Measurements from ENCODE around the gene DPF3.

DPF3 gene

GRCh38 chr14:72889366-72889765 lies 4.5 kb downstream of the DPF3 start:
- Histone ChIP-seq H3K27me3 (ENCODE audit: control insufficient read depth, insufficient read depth, low read length) (peaks cover 53% of the 10 kb centered on the region), H3K9ac (ENCODE audit: low read length) (no peak overlapping the region), H3K4me3 (ENCODE audit: low read depth, low read length) (no peak overlapping the region), H3K27ac (ENCODE audit: low read depth, low read length) (no peak overlapping the region), H3K9me3 (ENCODE audit: control insufficient read depth, insufficient read depth, low read depth, low read length) (peaks cover 5% of the 10 kb centered on the region; the same call in 1 of the 2 replicates), H3K4me1 (ENCODE audit: control insufficient read depth, insufficient read depth, low read length) (peaks cover 42% of the 10 kb centered on the region), H3K36me3 (ENCODE audit: control insufficient read depth, insufficient read depth, low read length) (no peaks in the 10 kb centered on the region)

GRCh38 chr14:72888636-72889201 lies 5.2 kb downstream of the DPF3 start:
- Histone ChIP-seq H3K4me1 (ENCODE audit: control insufficient read depth, insufficient read depth, low read length) (peaks cover 48% of the 10 kb centered on the region), H3K27ac (ENCODE audit: low read depth, low read length) (no peak overlapping the region), H3K27me3 (ENCODE audit: control insufficient read depth, insufficient read depth, low read length) (peaks cover 49% of the 10 kb centered on the region), H3K9me3 (ENCODE audit: control insufficient read depth, insufficient read depth, low read depth, low read length) (peaks cover 5% of the 10 kb centered on the region; the same call in 1 of the 2 replicates), H3K4me3 (ENCODE audit: low read depth, low read length) (no peak overlapping the region), H3K36me3 (ENCODE audit: control insufficient read depth, insufficient read depth, low read length) (no peaks in the 10 kb centered on the region), H3K9ac (ENCODE audit: low read length) (no peak overlapping the region)

DNA sequence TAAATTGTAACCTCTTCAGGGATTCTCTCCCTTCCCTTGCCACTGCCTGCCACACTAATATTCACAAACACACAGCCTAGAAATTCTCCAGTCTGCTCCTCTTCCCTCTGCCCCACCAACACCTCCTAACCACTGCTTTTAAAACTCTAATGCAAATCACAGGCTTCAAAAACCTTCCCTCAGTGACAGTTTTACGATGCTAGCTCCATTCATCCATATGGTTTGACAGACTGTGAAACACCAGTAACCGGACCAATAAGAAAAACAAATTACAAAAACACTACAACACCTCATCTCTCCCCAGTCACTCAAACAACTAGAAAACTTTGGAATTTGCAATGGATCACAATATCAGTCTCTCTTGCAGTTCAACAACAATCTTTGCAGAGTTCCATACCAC lies 5.7 kb downstream of the DPF3 start:
- Histone ChIP-seq H3K36me3 (ENCODE audit: control insufficient read depth, insufficient read depth, low read length) (no peaks in the 10 kb centered on the region), H3K4me1 (ENCODE audit: control insufficient read depth, insufficient read depth, low read length) (peaks cover 49% of the 10 kb centered on the region), H3K4me3 (ENCODE audit: low read depth, low read length) (no peak overlapping the region), H3K27ac (ENCODE audit: low read depth, low read length) (no peak overlapping the region), H3K9me3 (ENCODE audit: control insufficient read depth, insufficient read depth, low read depth, low read length) (peaks cover 5% of the 10 kb centered on the region; the same call in 1 of the 2 replicates), H3K9ac (ENCODE audit: low read length) (no peak overlapping the region), H3K27me3 (ENCODE audit: control insufficient read depth, insufficient read depth, low read length) (peaks cover 45% of the 10 kb centered on the region)

DNA sequence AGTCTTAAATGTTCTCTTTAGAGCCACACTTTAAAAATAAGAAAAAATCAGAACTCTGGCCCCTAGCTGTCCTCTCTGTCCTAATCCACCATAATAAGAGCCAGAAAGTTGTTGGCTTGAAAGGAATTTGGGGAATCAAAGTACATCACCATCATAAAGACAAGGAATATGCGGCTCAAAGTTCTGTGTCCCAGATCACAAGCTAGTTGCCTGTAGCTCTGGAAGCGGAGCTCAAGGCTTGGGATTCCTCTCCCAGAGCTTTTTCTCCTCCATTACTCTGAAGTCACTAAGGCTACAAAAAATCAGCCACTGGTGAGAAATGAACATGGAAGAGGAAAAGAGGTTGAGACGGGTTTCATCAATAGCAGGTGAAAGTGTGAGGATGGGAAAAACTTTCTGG lies 6.4 kb downstream of the DPF3 start:
- Histone ChIP-seq H3K4me1 (ENCODE audit: control insufficient read depth, insufficient read depth, low read length) (peaks cover 53% of the 10 kb centered on the region), H3K27ac (ENCODE audit: low read depth, low read length) (no peak overlapping the region), H3K9me3 (ENCODE audit: control insufficient read depth, insufficient read depth, low read depth, low read length) (peaks cover 5% of the 10 kb centered on the region; the same call in 1 of the 2 replicates), H3K9ac (ENCODE audit: low read length) (no peak overlapping the region), H3K36me3 (ENCODE audit: control insufficient read depth, insufficient read depth, low read length) (no peaks in the 10 kb centered on the region), H3K27me3 (ENCODE audit: control insufficient read depth, insufficient read depth, low read length) (peaks cover 38% of the 10 kb centered on the region), H3K4me3 (ENCODE audit: low read depth, low read length) (no peak overlapping the region)

DNA sequence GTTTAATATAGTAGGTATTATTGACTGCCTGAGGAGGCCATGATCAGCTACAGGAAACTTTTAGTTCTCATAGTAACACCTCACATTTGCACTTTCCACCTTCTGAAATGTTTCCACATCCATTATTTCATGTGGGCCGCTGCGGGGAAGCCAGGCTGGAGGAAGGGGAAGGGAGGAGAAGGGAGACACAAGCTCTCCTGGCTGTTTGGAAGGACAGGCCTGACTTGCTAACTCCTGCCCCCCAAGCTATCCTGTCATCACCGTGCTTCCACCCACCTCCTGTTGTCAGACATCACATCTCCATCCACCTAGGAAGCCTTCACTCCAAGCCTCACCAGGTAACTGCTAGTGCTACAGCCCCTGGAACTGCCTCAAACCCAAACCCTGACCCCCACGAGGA lies 9.5 kb downstream of the DPF3 start:
- peaks cover 40% of the 10 kb centered on the region for H3K4me1 ChIP-seq (ENCODE audit: control insufficient read depth, insufficient read depth, low read length)
- no peak overlapping the region for H3K9ac ChIP-seq (ENCODE audit: low read length)
- peaks cover 8% of the 10 kb centered on the region for H3K27me3 ChIP-seq (ENCODE audit: control insufficient read depth, insufficient read depth, low read length)
- no peak overlapping the region for H3K4me3 ChIP-seq (ENCODE audit: low read depth, low read length)
- H3K36me3 ChIP-seq (ENCODE audit: control insufficient read depth, insufficient read depth, low read length) = no peaks in the 10 kb centered on the region
- no peak overlapping the region for H3K27ac ChIP-seq (ENCODE audit: low read depth, low read length)
- peaks cover 5% of the 10 kb centered on the region; the same call in 1 of the 2 replicates for H3K9me3 ChIP-seq (ENCODE audit: control insufficient read depth, insufficient read depth, low read depth, low read length)

- H3K9me3 ChIP-seq (ENCODE audit: control insufficient read depth, insufficient read depth, low read depth, low read length) = peaks cover 5% of the 10 kb centered on the region; the same call in 1 of the 2 replicates
Measured at GRCh38 chr14:72883961-72884360, 9.9 kb downstream of the DPF3 start.

GRCh38 chr14:72883109-72883508 lies 10.8 kb downstream of the DPF3 start:
- no peaks in the 10 kb centered on the region for H3K27me3 ChIP-seq (ENCODE audit: control insufficient read depth, insufficient read depth, low read length)
- no peaks in the 10 kb centered on the region for H3K36me3 ChIP-seq (ENCODE audit: control insufficient read depth, insufficient read depth, low read length)
- H3K4me1 ChIP-seq (ENCODE audit: control insufficient read depth, insufficient read depth, low read length) = peaks cover 27% of the 10 kb centered on the region
- H3K4me3 ChIP-seq (ENCODE audit: low read depth, low read length) = no peak overlapping the region
- H3K9ac ChIP-seq (ENCODE audit: low read length) = no peak overlapping the region
- H3K27ac ChIP-seq (ENCODE audit: low read depth, low read length) = no peak overlapping the region
- H3K9me3 ChIP-seq (ENCODE audit: control insufficient read depth, insufficient read depth, low read depth, low read length) = peaks cover 5% of the 10 kb centered on the region; the same call in 1 of the 2 replicates

More at GRCh38 chr14:72883961-72884360, 9.9 kb downstream of the DPF3 start:
- Histone ChIP-seq H3K27ac (ENCODE audit: low read depth, low read length) (no peak overlapping the region), H3K36me3 (ENCODE audit: control insufficient read depth, insufficient read depth, low read length) (no peaks in the 10 kb centered on the region), H3K9ac (ENCODE audit: low read length) (no peak overlapping the region), H3K27me3 (ENCODE audit: control insufficient read depth, insufficient read depth, low read length) (peaks cover 4% of the 10 kb centered on the region), H3K4me1 (ENCODE audit: control insufficient read depth, insufficient read depth, low read length) (peaks cover 36% of the 10 kb centered on the region), H3K4me3 (ENCODE audit: low read depth, low read length) (no peak overlapping the region)

DNA sequence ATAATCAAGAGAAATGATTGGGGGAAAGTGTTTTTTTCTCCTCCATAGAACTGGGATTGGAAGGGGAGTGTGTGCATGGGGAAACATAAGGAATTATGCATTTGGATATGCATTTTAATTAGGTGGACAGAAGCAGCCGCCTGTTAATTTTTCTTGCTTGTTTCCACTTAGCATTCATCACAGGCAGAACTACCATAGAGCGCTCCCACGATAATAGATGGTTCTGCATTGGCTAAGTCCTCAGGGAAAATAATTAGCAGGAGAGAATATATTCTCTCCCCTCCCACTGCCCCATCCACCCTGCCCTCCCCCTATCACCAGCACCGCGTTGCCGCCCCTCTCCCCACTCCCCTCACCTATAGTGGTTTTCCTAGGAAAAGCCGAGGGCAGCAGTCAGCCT lies 11.4 kb downstream of the DPF3 start:
- Histone ChIP-seq H3K9ac (ENCODE audit: low read length) (no peak overlapping the region), H3K9me3 (ENCODE audit: control insufficient read depth, insufficient read depth, low read depth, low read length) (peaks cover 5% of the 10 kb centered on the region; the same call in 1 of the 2 replicates), H3K4me3 (ENCODE audit: low read depth, low read length) (no peak overlapping the region), H3K4me1 (ENCODE audit: control insufficient read depth, insufficient read depth, low read length) (peaks cover 21% of the 10 kb centered on the region), H3K27ac (ENCODE audit: low read depth, low read length) (no peak overlapping the region), H3K27me3 (ENCODE audit: control insufficient read depth, insufficient read depth, low read length) (no peaks in the 10 kb centered on the region), H3K36me3 (ENCODE audit: control insufficient read depth, insufficient read depth, low read length) (no peaks in the 10 kb centered on the region)

GRCh38 chr14:72882047-72882446 lies 11.9 kb downstream of the DPF3 start:
- Histone ChIP-seq H3K36me3 (ENCODE audit: control insufficient read depth, insufficient read depth, low read length) (no peaks in the 10 kb centered on the region), H3K4me3 (ENCODE audit: low read depth, low read length) (no peak overlapping the region), H3K4me1 (ENCODE audit: control insufficient read depth, insufficient read depth, low read length) (peaks cover 22% of the 10 kb centered on the region)

GRCh38 chr14:72881543-72881942 lies 12.4 kb downstream of the DPF3 start:
- H3K4me1 ChIP-seq (ENCODE audit: control insufficient read depth, insufficient read depth, low read length) = peaks cover 25% of the 10 kb centered on the region
- H3K4me3 ChIP-seq (ENCODE audit: low read depth, low read length) = no peak overlapping the region
- H3K36me3 ChIP-seq (ENCODE audit: control insufficient read depth, insufficient read depth, low read length) = no peaks in the 10 kb centered on the region
- H3K27ac ChIP-seq (ENCODE audit: low read depth, low read length) = no peak overlapping the region
- H3K9ac ChIP-seq (ENCODE audit: low read length) = no peak overlapping the region
- no peaks in the 10 kb centered on the region for H3K27me3 ChIP-seq (ENCODE audit: control insufficient read depth, insufficient read depth, low read length)
- H3K9me3 ChIP-seq (ENCODE audit: control insufficient read depth, insufficient read depth, low read depth, low read length) = peaks cover 3% of the 10 kb centered on the region; the same call in 1 of the 2 replicates

More at GRCh38 chr14:72882047-72882446, 11.9 kb downstream of the DPF3 start:
- peaks cover 5% of the 10 kb centered on the region; the same call in 1 of the 2 replicates for H3K9me3 ChIP-seq (ENCODE audit: control insufficient read depth, insufficient read depth, low read depth, low read length)
- H3K27ac ChIP-seq (ENCODE audit: low read depth, low read length) = no peak overlapping the region
- H3K9ac ChIP-seq (ENCODE audit: low read length) = no peak overlapping the region
- H3K27me3 ChIP-seq (ENCODE audit: control insufficient read depth, insufficient read depth, low read length) = no peaks in the 10 kb centered on the region

DNA sequence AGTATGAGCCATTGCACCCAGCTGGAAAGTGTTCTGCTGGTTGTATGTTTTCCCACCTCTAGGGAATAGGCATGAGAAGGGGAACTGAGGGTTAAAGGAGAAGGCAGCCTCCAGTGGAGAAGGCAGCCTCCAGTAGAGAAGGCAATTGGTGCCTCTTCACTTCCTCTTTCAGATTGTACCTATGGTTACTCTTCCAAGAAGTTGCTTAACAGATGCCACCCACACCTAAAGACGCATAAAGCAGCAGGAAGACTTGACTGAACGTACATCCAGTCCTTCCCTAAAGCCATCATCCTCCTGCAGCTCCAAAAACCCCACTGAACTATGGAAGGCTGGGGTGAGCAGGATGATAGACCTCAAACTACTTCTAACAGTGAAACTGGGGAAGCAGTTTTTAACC lies 13.1 kb downstream of the DPF3 start:
- Histone ChIP-seq H3K9me3 (ENCODE audit: control insufficient read depth, insufficient read depth, low read depth, low read length) (peaks cover 1% of the 10 kb centered on the region; the same call in 1 of the 2 replicates), H3K4me3 (ENCODE audit: low read depth, low read length) (no peak overlapping the region), H3K36me3 (ENCODE audit: control insufficient read depth, insufficient read depth, low read length) (no peaks in the 10 kb centered on the region), H3K27ac (ENCODE audit: low read depth, low read length) (no peak overlapping the region), H3K27me3 (ENCODE audit: control insufficient read depth, insufficient read depth, low read length) (no peaks in the 10 kb centered on the region), H3K9ac (ENCODE audit: low read length) (no peak overlapping the region), H3K4me1 (ENCODE audit: control insufficient read depth, insufficient read depth, low read length) (peaks cover 30% of the 10 kb centered on the region)
